Gastrocnemius medialis (tissue), 4 donors: ENCODE measurements around the gene PIK3R3.

Experiments
- POLR2A ChIP-seq, 2 donors: fragments of 450-650 bp; IDR thresholded peaks; one replicate each; pipeline ENCODE4 v1.6.1; 2017; ENCODE audit warnings: antibody characterized with exemption in 2 of 2, mild to moderate bottlenecking in 2 of 2, moderate library complexity in 2 of 2
- TF ChIP-seq, protein P1 (sequence below), 5 experiments: fragments of 450-650 bp in 3 of 5; fragments of 200-600 bp in 2 of 5; sonication (generic) in 2 of 5; IDR thresholded peaks in 4 of 5; conservative IDR thresholded peaks in 1 of 5; 1 replicate in 4 of 5; 2 replicates in 1 of 5; pipeline ENCODE4 v1.5.1; 2016 to 2019; ENCODE audit warnings: antibody characterized with exemption in 5 of 5, mild to moderate bottlenecking in 3 of 5, moderate library complexity in 3 of 5

DNA sequence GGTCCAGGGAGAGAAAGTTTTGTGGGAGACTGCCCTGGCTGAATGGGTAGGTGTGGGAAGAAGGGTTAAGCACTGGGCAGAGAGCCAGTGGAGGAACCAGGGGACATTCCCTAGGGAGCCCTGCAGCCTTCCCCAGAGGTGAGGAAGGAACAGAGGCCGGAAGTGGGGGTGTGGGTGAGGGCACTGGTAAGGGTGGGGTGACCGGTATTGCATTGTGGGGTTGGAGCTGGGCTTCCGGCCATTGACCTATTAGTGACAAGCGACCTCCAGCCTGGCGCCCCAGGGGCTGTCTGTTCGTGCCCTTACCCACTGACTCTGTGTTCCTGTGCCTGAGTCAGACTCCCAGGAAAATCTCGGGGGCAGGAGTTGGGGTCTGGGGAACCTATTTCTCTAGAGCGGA is 38.9 kb upstream of the PIK3R3 start:
- TF ChIP-seq, protein P1, sequence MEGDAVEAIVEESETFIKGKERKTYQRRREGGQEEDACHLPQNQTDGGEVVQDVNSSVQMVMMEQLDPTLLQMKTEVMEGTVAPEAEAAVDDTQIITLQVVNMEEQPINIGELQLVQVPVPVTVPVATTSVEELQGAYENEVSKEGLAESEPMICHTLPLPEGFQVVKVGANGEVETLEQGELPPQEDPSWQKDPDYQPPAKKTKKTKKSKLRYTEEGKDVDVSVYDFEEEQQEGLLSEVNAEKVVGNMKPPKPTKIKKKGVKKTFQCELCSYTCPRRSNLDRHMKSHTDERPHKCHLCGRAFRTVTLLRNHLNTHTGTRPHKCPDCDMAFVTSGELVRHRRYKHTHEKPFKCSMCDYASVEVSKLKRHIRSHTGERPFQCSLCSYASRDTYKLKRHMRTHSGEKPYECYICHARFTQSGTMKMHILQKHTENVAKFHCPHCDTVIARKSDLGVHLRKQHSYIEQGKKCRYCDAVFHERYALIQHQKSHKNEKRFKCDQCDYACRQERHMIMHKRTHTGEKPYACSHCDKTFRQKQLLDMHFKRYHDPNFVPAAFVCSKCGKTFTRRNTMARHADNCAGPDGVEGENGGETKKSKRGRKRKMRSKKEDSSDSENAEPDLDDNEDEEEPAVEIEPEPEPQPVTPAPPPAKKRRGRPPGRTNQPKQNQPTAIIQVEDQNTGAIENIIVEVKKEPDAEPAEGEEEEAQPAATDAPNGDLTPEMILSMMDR (IDR thresholded peaks at IDR 0.05 in 4 of 5, conservative IDR thresholded peaks at IDR 0.05 in 1 of 5) = no peak
- TF ChIP-seq POLR2A (IDR thresholded peaks at IDR 0.05) = no peak
